ENCODE data around the gene SCARF2.

SCARF2 gene

DNA sequence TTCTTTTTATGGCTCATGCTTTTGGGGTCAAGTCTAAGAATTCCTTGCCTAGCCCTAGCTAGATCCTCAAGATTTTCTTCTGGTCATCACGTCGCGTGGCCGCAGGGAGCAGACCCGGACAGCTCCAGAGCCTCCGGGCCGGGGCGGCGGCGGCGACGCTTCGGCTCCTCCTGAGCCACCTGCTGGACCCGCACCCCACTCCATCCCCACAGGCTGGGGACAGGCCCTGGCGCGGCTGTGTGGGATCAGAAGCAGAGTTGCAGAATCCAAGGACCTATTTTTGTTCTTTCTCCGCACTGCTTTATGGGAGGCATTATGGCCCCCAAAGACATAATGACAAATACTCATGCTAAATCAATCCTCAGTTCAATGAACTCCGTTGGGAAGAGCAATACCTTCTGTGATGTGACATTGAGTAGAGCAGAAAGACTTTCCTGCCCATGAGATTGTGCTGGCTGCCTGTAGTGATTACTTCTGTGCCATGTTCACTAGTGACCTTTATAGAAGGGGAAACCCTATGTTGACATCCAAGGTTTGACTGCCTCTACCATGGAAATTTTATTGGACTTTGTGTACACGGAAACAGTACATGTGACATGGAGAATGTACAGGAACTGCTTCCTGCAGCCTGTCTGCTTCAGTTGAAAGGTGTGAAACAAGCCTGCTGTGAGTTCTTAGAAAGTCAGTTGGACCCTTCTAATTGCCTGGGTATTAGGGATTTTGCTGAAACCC is 12.4 kb upstream of the SCARF2 start:
- DNase-seq (ENCODE audit: extremely low read depth, insufficient read length) = no peak
- H3K4me3 ChIP-seq (replicated peaks; ENCODE audit: low read depth, low read length) = no peak overlapping the region
- TF ChIP-seq, protein P1, sequence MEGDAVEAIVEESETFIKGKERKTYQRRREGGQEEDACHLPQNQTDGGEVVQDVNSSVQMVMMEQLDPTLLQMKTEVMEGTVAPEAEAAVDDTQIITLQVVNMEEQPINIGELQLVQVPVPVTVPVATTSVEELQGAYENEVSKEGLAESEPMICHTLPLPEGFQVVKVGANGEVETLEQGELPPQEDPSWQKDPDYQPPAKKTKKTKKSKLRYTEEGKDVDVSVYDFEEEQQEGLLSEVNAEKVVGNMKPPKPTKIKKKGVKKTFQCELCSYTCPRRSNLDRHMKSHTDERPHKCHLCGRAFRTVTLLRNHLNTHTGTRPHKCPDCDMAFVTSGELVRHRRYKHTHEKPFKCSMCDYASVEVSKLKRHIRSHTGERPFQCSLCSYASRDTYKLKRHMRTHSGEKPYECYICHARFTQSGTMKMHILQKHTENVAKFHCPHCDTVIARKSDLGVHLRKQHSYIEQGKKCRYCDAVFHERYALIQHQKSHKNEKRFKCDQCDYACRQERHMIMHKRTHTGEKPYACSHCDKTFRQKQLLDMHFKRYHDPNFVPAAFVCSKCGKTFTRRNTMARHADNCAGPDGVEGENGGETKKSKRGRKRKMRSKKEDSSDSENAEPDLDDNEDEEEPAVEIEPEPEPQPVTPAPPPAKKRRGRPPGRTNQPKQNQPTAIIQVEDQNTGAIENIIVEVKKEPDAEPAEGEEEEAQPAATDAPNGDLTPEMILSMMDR (IDR thresholded peaks at IDR 0.05; ENCODE audit: insufficient read depth, low read length, poor library complexity, severe bottlenecking) = no peak
- H3K36me3 ChIP-seq (ENCODE audit: control insufficient read depth, insufficient read depth, low read length) = no peaks in the 10 kb centered on the region; the same call in 1 of the 2 replicates
- H3K27me3 ChIP-seq (replicated peaks; ENCODE audit: control insufficient read depth, insufficient read depth, low read length) = no peaks in the 10 kb centered on the region

DNA sequence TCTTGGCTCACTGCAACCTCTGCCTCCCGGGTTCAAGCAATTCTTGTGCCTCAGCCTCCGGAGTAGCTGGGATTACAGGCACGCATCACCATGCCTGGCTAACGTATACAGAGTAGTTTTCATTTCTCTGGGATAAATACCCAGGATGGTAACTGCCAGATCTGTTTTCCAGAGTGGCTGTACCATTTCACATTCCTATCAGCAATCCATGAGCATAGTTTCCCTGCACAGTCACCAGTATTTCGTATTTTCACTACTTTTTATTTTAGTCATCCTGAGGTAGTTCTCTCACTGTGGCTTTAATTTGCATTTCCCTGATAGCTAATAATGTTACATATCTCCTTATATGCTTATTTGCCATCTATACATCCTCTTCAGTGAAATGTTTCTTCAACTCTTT is 11.0 kb upstream of the SCARF2 start:
- TF ChIP-seq, protein P1 (IDR thresholded peaks at IDR 0.05; ENCODE audit: insufficient read depth, low read length, poor library complexity, severe bottlenecking) = no peak
- DNase-seq (ENCODE audit: extremely low read depth, insufficient read length) = no peak
- Histone ChIP-seq H3K4me3 (replicated peaks; ENCODE audit: low read depth, low read length) (no peak overlapping the region), H3K36me3 (ENCODE audit: control insufficient read depth, insufficient read depth, low read length) (no peaks in the 10 kb centered on the region; the same call in none of the 2 replicates), H3K27me3 (replicated peaks; ENCODE audit: control insufficient read depth, insufficient read depth, low read length) (no peaks in the 10 kb centered on the region)

DNA sequence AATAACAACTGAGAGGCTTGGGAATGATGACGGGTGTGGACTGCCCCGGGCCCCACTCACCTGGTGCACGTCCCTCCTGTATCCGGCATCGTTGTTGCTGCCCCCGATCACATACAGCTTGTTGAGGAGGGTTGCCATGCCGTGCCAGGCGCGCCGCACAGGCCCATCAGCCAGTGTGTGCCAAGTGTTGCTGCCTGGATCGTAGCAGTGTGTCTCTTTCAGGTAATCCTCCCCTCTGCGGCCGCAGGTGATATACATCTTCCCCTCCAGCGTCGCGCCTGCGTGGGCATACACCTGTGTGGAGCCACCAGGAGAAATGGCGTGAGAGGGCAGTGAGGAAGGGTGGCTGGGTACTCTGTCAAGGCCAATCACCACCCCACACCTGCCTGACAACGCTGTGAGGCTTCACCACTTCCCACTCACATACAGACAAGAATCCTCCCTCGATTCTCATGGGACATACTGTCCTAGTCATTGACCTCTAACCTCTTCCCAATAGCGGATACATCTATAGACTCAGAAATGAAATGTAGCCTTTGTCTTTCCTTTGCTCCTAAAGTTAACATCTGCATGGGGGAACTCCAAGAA is 8.9 kb upstream of the SCARF2 start:
- DNase-seq (ENCODE audit: extremely low read depth, insufficient read length) = no peak
- Histone ChIP-seq H3K27me3 (replicated peaks; ENCODE audit: control insufficient read depth, insufficient read depth, low read length) (no peaks in the 10 kb centered on the region), H3K4me3 (replicated peaks; ENCODE audit: low read depth, low read length) (no peak overlapping the region), H3K36me3 (ENCODE audit: control insufficient read depth, insufficient read depth, low read length) (peaks cover 7% of the 10 kb centered on the region)
- TF ChIP-seq, protein P1 (IDR thresholded peaks at IDR 0.05; ENCODE audit: insufficient read depth, low read length, poor library complexity, severe bottlenecking) = no peak

DNA sequence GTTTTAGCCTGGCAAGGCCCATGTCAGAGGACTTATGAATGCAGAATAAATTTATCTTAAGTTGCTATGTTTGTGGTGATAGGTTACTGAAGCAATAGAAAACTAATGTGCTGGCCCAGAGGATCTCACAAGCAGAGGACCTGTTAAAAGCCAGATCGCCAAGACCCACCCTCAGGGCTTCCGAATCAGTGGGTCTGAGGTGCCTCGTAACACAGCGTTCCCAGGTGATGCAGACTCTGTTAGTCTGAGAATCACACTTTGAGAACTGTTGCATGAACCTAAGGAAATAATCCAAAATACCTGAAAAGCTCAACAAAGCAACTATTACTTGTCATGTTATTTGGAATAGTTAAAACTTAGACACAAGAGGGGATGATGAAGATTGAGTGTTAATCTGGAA is 6.7 kb upstream of the SCARF2 start:
- Histone ChIP-seq H3K36me3 (ENCODE audit: control insufficient read depth, insufficient read depth, low read length) (peaks cover 10% of the 10 kb centered on the region), H3K4me3 (replicated peaks; ENCODE audit: low read depth, low read length) (no peak overlapping the region), H3K27me3 (replicated peaks; ENCODE audit: control insufficient read depth, insufficient read depth, low read length) (no peaks in the 10 kb centered on the region)
- DNase-seq (ENCODE audit: extremely low read depth, insufficient read length) = no peak
- TF ChIP-seq, protein P1 (IDR thresholded peaks at IDR 0.05; ENCODE audit: insufficient read depth, low read length, poor library complexity, severe bottlenecking) = no peak

DNA sequence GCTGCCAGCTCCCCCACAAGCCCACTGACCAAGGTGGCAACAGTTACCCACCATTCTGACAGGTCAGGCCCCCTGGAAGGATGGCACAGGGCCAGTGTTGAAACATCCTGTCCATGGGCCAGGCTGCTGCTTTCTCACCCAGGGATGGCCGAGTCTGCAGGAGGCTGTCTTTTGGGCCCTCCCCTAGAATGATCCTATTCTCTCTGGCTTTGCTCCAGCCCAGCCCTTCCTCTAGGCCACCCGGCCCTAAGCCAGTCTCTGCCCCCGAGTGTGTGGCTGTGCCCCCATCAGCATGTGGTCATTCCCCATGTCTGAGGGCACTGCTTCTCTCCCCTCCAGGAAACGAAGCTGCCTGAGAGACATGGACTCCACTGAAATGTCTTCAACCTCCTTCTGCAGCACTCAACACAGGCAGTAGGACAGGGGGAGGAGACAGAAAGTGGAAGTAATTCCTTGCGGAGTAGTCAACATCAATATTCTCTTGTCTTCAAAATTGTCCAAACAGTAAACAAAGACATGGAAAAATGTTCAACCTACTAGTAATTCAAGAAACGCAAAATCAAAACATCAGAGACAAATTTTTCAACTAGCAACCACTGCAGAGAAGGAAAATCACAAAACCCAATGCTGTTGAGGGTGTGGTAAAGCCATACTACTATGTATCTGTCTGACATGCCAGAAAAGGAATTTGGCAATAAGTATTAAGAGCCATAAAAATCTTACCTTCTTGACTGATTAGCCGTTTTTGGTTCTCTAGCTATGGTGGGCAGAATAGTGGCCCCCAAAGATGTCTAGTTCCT is 5.1 kb upstream of the SCARF2 start:
- Histone ChIP-seq H3K36me3 (ENCODE audit: control insufficient read depth, insufficient read depth, low read length) (peaks cover 10% of the 10 kb centered on the region), H3K27me3 (replicated peaks; ENCODE audit: control insufficient read depth, insufficient read depth, low read length) (no peaks in the 10 kb centered on the region), H3K4me3 (replicated peaks; ENCODE audit: low read depth, low read length) (no peak overlapping the region)
- no peak for DNase-seq (ENCODE audit: extremely low read depth, insufficient read length)
- TF ChIP-seq, protein P1 (IDR thresholded peaks at IDR 0.05; ENCODE audit: insufficient read depth, low read length, poor library complexity, severe bottlenecking) = no peak
